Liver (tissue), 9 donors: Measurements from ENCODE around the gene C11orf97. TPM values are rescaled to one million over a fixed set of nuclear protein-coding genes. Genes with fewer than 3 reads are reported as not detected.
"Not testable (repeated sequence)": the region's sequence is repeated elsewhere in the genome, so short reads cannot be mapped to it uniquely, and the experiment has no call there.

Source experiments
- DNase-seq: peaks from one replicate; pipeline ENCODE4 v3.0.0-alpha.2; 2017; ENCODE audit warnings: low spot score
- H3K27ac ChIP-seq, 2 donors: one replicate each; pipeline ENCODE4 v1.7.0; 2013; ENCODE audit warnings: inconsistent platforms in 2 of 2, low read length in 2 of 2, control low read depth in 1 of 2, low read depth in 1 of 2, mild to moderate bottlenecking in 1 of 2
- H3K27me3 ChIP-seq, 4 donors: one replicate each; pipeline versions ENCODE4 v1.6.1 to v1.7.0; 2013; ENCODE audit warnings: low read length in 3 of 4, inconsistent platforms in 1 of 4, mild to moderate bottlenecking in 1 of 4, moderate library complexity in 1 of 4; ENCODE audit not compliant: control insufficient read depth in 4 of 4, insufficient read depth in 4 of 4
- H3K36me3 ChIP-seq, 4 donors: one replicate each; pipeline versions ENCODE4 v1.6.1 to v1.7.0; 2013; ENCODE audit warnings: low read length in 3 of 4, mild to moderate bottlenecking in 3 of 4, low read depth in 1 of 4, moderate library complexity in 1 of 4; ENCODE audit not compliant: control insufficient read depth in 4 of 4, insufficient read depth in 3 of 4
- H3K4me1 ChIP-seq, 4 donors: one replicate each; pipeline versions ENCODE4 v1.6.1 to v1.7.0; 2013; ENCODE audit warnings: low read length in 3 of 4, mild to moderate bottlenecking in 3 of 4, moderate library complexity in 1 of 4; ENCODE audit not compliant: control insufficient read depth in 4 of 4, insufficient read depth in 4 of 4
- H3K4me3 ChIP-seq, 3 donors: one replicate each; pipeline versions ENCODE4 v1.6.1 to v1.7.0; 2013; ENCODE audit warnings: low read length in 3 of 3, control low read depth in 1 of 3, low read depth in 1 of 3, mild to moderate bottlenecking in 1 of 3
- H3K9ac ChIP-seq, 2 donors: one replicate each; pipeline ENCODE4 v1.7.0; 2013; ENCODE audit warnings: low read length in 2 of 2, mild to moderate bottlenecking in 2 of 2, moderate library complexity in 2 of 2, control low read depth in 1 of 2, low read depth in 1 of 2
- H3K9me3 ChIP-seq, 4 donors: one replicate each; pipeline versions ENCODE4 v1.6.1 to v1.7.0; 2013; ENCODE audit warnings: low read length in 3 of 4; ENCODE audit not compliant: control insufficient read depth in 4 of 4
- ATF3 ChIP-seq: IDR thresholded peaks from 2 replicates; pipeline ENCODE4 v1.6.1; 2016; ENCODE audit warnings: antibody characterized with exemption
- CTCF ChIP-seq: fragments of 150-350 bp; IDR thresholded peaks from 2 replicates; pipeline ENCODE4 v1.5.1; 2017; ENCODE audit warnings: improper control_type of control experiment, low read depth, low read length; ENCODE audit not compliant: missing input control
- EGR1 ChIP-seq, 2 donors: IDR thresholded peaks; 2 replicates each; pipeline ENCODE4 v1.6.1; 2016 to 2018; ENCODE audit warnings: antibody characterized with exemption in 2 of 2, low read depth in 2 of 2
- FOXA1 ChIP-seq: IDR thresholded peaks from 2 replicates; pipeline ENCODE4 v1.6.1; 2016; ENCODE audit warnings: antibody characterized with exemption
- FOXA2 ChIP-seq: IDR thresholded peaks from 2 replicates; pipeline ENCODE4 v1.6.1; 2016; ENCODE audit warnings: antibody characterized with exemption
- GABPA ChIP-seq, 2 donors: IDR thresholded peaks in 1 of 2; conservative IDR thresholded peaks in 1 of 2; 2 replicates each; pipeline ENCODE4 v1.6.1; 2016; ENCODE audit warnings: antibody characterized with exemption in 2 of 2, mild to moderate bottlenecking in 1 of 2, moderate library complexity in 1 of 2
- HNF4A ChIP-seq, 2 donors: conservative IDR thresholded peaks; 2 replicates each; pipeline ENCODE4 v1.6.1; 2016; ENCODE audit warnings: antibody characterized with exemption in 2 of 2, mild to moderate bottlenecking in 2 of 2
- HNF4G ChIP-seq: IDR thresholded peaks from 2 replicates; pipeline ENCODE4 v1.6.1; 2016; ENCODE audit warnings: antibody characterized with exemption
- JUND ChIP-seq, 2 donors: IDR thresholded peaks; 2 replicates each; pipeline ENCODE4 v1.6.1; 2016; ENCODE audit warnings: antibody characterized with exemption in 2 of 2
- MAX ChIP-seq: IDR thresholded peaks from 2 replicates; pipeline ENCODE4 v1.6.1; 2016; ENCODE audit warnings: antibody characterized with exemption
- NR2F2 ChIP-seq: IDR thresholded peaks from 2 replicates; pipeline ENCODE4 v1.6.1; 2016; ENCODE audit warnings: antibody characterized with exemption
- RAD21 ChIP-seq, 2 donors: IDR thresholded peaks; 2 replicates each; pipeline ENCODE4 v1.6.1; 2016; ENCODE audit warnings: antibody characterized with exemption in 2 of 2, mild to moderate bottlenecking in 2 of 2
- RXRA ChIP-seq, 2 donors: IDR thresholded peaks; 2 replicates each; pipeline ENCODE4 v1.6.1; 2017 to 2018; ENCODE audit warnings: antibody characterized with exemption in 2 of 2, mild to moderate bottlenecking in 1 of 2
- SP1 ChIP-seq: IDR thresholded peaks from 2 replicates; pipeline ENCODE4 v1.6.1; 2018; ENCODE audit warnings: antibody characterized with exemption, mild to moderate bottlenecking
- TAF1 ChIP-seq: conservative IDR thresholded peaks from 2 replicates; pipeline ENCODE4 v1.6.1; 2016; ENCODE audit warnings: antibody characterized with exemption, mild to moderate bottlenecking
- YY1 ChIP-seq: IDR thresholded peaks from 2 replicates; pipeline ENCODE4 v1.6.1; 2016; ENCODE audit warnings: antibody characterized with exemption, mild to moderate bottlenecking
- ZBTB33 ChIP-seq: IDR thresholded peaks from 2 replicates; pipeline ENCODE4 v1.6.1; 2016; ENCODE audit warnings: antibody characterized with exemption
- WGBS: extraction: QIAGEN DNeasy Blood & Tissue Kit; methylation state at CpG from one replicate; pipeline ENCODE4 v1.1.7; 2013; 5-methylcytosine and 5-hydroxymethylcytosine counted together
- polyA plus RNA-seq, 2 donors: library from polyadenylated mRNA; stranded (reverse) in 1 of 2; unstranded in 1 of 2; fragments of 200-250 nt in 1 of 2; fragments of >200 nt in 1 of 2; fragmentation: Nextera tagmentation in 1 of 2; extraction: Ambion mirVana in 1 of 2; gene quantifications; one replicate each; pipeline versions ENCODE4 v1.2.1 to v1.2.3, GENCODE V29; 2013 to 2015
- total RNA-seq, 2 donors: library from RNA; depleted of rRNA; stranded (reverse); fragments of >200 nt; gene quantifications; one replicate each; pipeline ENCODE4 v1.2.3, GENCODE V29; 2014
- donor health status: healthy.
- donor health status: healthy.
- donor health status: healthy.
- donor health status: healthy.
- donor health status: healthy.

C11orf97 gene
- total and polyA plus RNA-seq, 4 donors: 0.36 to 0.94 TPM; not detected in 2

GRCh38 chr11:94550513-94550912 is 38.3 kb downstream of the C11orf97 start:
- TF ChIP-seq SP1 (no peak), NR2F2 (no peak)
- no peak overlapping the region for H3K4me3 ChIP-seq
- DNase-seq: no peak
- no peaks in the 10 kb centered on the region for H3K36me3 ChIP-seq
- H3K9me3 ChIP-seq: no peaks in the 10 kb centered on the region
- peaks cover 0 to 5% (median 2%) of the 10 kb centered on the region in 4 donors for H3K4me1 ChIP-seq
- WGBS: 52% methylated on average over 4 of the region's 4 CpGs
- no peaks in the 10 kb centered on the region for H3K27me3 ChIP-seq
- H3K27ac ChIP-seq: no peak overlapping the region
- no peak overlapping the region for H3K9ac ChIP-seq

- Histone ChIP-seq H3K4me3 (no peak overlapping the region), H3K4me1 (no peaks in the 10 kb centered on the region), H3K9ac (no peak overlapping the region), H3K27ac (no peak overlapping the region), H3K36me3 (no peaks in the 10 kb centered on the region), H3K27me3 (no peaks in the 10 kb centered on the region), H3K9me3 (no peaks in the 10 kb centered on the region)
- 37% methylated on average over 1 of the region's 1 CpG for WGBS
- DNase-seq: no peak
- TF ChIP-seq MAX: no peak
- no peak for TF ChIP-seq JUND (IDR thresholded peaks at IDR 0.05)
- no peak for TF ChIP-seq RAD21 (IDR thresholded peaks at IDR 0.05)
- no peak for TF ChIP-seq FOXA2
- no peak for TF ChIP-seq YY1
- no peak for TF ChIP-seq SP1
- no peak for TF ChIP-seq EGR1 (IDR thresholded peaks at IDR 0.05; ENCODE audit: low read depth in 2 of 2)
- TF ChIP-seq ATF3: no peak
- TF ChIP-seq RXRA (IDR thresholded peaks at IDR 0.05): no peak
- no peak for TF ChIP-seq NR2F2
- no peak for TF ChIP-seq TAF1
- TF ChIP-seq GABPA (IDR thresholded peaks at IDR 0.05 in 1 of 2, conservative IDR thresholded peaks at IDR 0.05 in 1 of 2): no peak
- no peak for TF ChIP-seq FOXA1
- no peak for TF ChIP-seq ZBTB33
- TF ChIP-seq HNF4G: no peak
- TF ChIP-seq HNF4A (conservative IDR thresholded peaks at IDR 0.05): no peak
- TF ChIP-seq CTCF: no peak
Measured at GRCh38 chr11:94553938-94554337, 41.7 kb downstream of the C11orf97 start.

- not testable (repeated sequence) for H3K4me3 ChIP-seq, H3K27ac ChIP-seq, DNase-seq, H3K4me1 ChIP-seq, H3K9ac ChIP-seq, H3K27me3 ChIP-seq, H3K36me3 ChIP-seq, H3K9me3 ChIP-seq
- WGBS: 81% methylated on average over 8 of the region's 8 CpGs
Measured at GRCh38 chr11:94555752-94556329, 43.6 kb downstream of the C11orf97 start.
